HEK293 (cell line): ENCODE results near the gene CASKIN1.
A peak's percentile ranks its signal among the peaks of the same experiment; 100 is the strongest.

Source experiments
- CTCF ChIA-PET: fragments of 350-600 bp; formaldehyde crosslinking; extraction: SDS; loops from one replicate; lab custom pipeline; 2021; ENCODE audit warnings: antibody characterized with exemption; lab: Yijun Ruan, JAX
- POLR2A ChIA-PET: fragments of 300-600 bp; formaldehyde crosslinking; extraction: SDS; loops from one replicate; lab custom pipeline; 2020; ENCODE audit warnings: antibody characterized with exemption, inconsistent platforms; lab: Yijun Ruan, JAX
- H3K27ac ChIP-seq: fragments of 200-500 bp; sonication (Bioruptor generic); 2 replicates; pipeline ENCODE4 v1.5.1; 2014; ENCODE audit warnings: low read depth, low read length, control low read depth, inconsistent platforms; ENCODE audit errors: extremely low read depth
- H3K36me3 ChIP-seq, 2 experiments: fragments of 200-500 bp in 1 of 2; sonication (Bioruptor generic) in 1 of 2; 1 replicate in 1 of 2; 2 replicates in 1 of 2; pipeline ENCODE4 v1.5.1; 2014 to 2017; ENCODE audit warnings: inconsistent platforms in 2 of 2, low read length in 2 of 2; ENCODE audit not compliant: control insufficient read depth in 2 of 2, insufficient read depth in 1 of 2
- H3K4me1 ChIP-seq: fragments of 200-500 bp; sonication (Bioruptor generic); 2 replicates; pipeline ENCODE4 v1.5.1; 2014; ENCODE audit warnings: mild to moderate bottlenecking, low read length, inconsistent platforms; ENCODE audit not compliant: control insufficient read depth, insufficient read depth
- H3K4me3 ChIP-seq: 2 replicates; pipeline ENCODE4 v1.5.1; 2011; ENCODE audit warnings: low read depth, mild to moderate bottlenecking, control low read depth, low read length, moderate library complexity
- H3K9me3 ChIP-seq: fragments of 200-500 bp; sonication (Bioruptor generic); 2 replicates; pipeline ENCODE4 v1.5.1; 2014; ENCODE audit warnings: low read depth, low read length, inconsistent platforms; ENCODE audit not compliant: control insufficient read depth, insufficient read depth
- BCL11A ChIP-seq: fragments of 450-650 bp; formaldehyde crosslinking; IDR thresholded peaks from 2 replicates; pipeline ENCODE4 v1.5.1; 2016; ENCODE audit warnings: low read depth, missing biosample characterization, missing genetic modification characterization
- ZBTB48 ChIP-seq: fragments of 450-650 bp; formaldehyde crosslinking; IDR thresholded peaks from 2 replicates; pipeline ENCODE4 v1.5.1; 2016; ENCODE audit warnings: missing biosample characterization, missing genetic modification characterization
- ZFP37 ChIP-seq: fragments of 450-650 bp; formaldehyde crosslinking; IDR thresholded peaks from 2 replicates; pipeline ENCODE4 v1.5.1; 2016; ENCODE audit warnings: missing biosample characterization, missing genetic modification characterization
- ZNF112 ChIP-seq: fragments of 450-650 bp; formaldehyde crosslinking; IDR thresholded peaks from 2 replicates; pipeline ENCODE4 v1.5.0; 2017; ENCODE audit warnings: missing biosample characterization, missing genetic modification characterization
- ZNF140 ChIP-seq: fragments of 450-650 bp; formaldehyde crosslinking; IDR thresholded peaks from 2 replicates; pipeline ENCODE4 v1.5.1; 2016; ENCODE audit warnings: missing biosample characterization, missing genetic modification characterization
- ZNF146 ChIP-seq: fragments of 450-650 bp; formaldehyde crosslinking; IDR thresholded peaks from 2 replicates; pipeline ENCODE4 v1.5.1; 2016; ENCODE audit warnings: missing biosample characterization, missing genetic modification characterization
- ZNF2 ChIP-seq: fragments of 450-650 bp; formaldehyde crosslinking; IDR thresholded peaks from 2 replicates; pipeline ENCODE4 v1.5.1; 2016; ENCODE audit warnings: missing biosample characterization, missing genetic modification characterization
- ZNF280D ChIP-seq: fragments of 450-650 bp; formaldehyde crosslinking; IDR thresholded peaks from 2 replicates; pipeline ENCODE4 v1.5.1; 2016; ENCODE audit warnings: missing biosample characterization, missing genetic modification characterization
- ZNF37A ChIP-seq: fragments of 450-650 bp; IDR thresholded peaks from 2 replicates; pipeline ENCODE4 v1.5.1; 2018; ENCODE audit warnings: missing biosample characterization, missing genetic modification characterization
- ZNF398 ChIP-seq: fragments of 450-650 bp; formaldehyde crosslinking; IDR thresholded peaks from 2 replicates; pipeline ENCODE4 v1.5.1; 2017; ENCODE audit warnings: missing biosample characterization, missing genetic modification characterization
- ZNF433 ChIP-seq: fragments of 450-650 bp; formaldehyde crosslinking; IDR thresholded peaks from 2 replicates; pipeline ENCODE4 v1.5.1; 2016; ENCODE audit warnings: missing biosample characterization, missing genetic modification characterization, low read depth
- ZNF518A ChIP-seq: fragments of 450-650 bp; formaldehyde crosslinking; conservative IDR thresholded peaks from 2 replicates; pipeline ENCODE4 v1.5.1; 2016; ENCODE audit warnings: low read depth, missing biosample characterization, missing genetic modification characterization
- ZNF558 ChIP-seq: fragments of 450-650 bp; formaldehyde crosslinking; IDR thresholded peaks from 2 replicates; pipeline ENCODE4 v1.5.1; 2016; ENCODE audit warnings: missing biosample characterization, missing genetic modification characterization
- ZNF580 ChIP-seq: fragments of 450-650 bp; formaldehyde crosslinking; IDR thresholded peaks from 2 replicates; pipeline ENCODE4 v1.5.1; 2016; ENCODE audit warnings: missing biosample characterization, missing genetic modification characterization
- ZNF654 ChIP-seq: fragments of 450-650 bp; formaldehyde crosslinking; IDR thresholded peaks from 2 replicates; pipeline ENCODE4 v1.5.1; 2016; ENCODE audit warnings: low read depth, missing biosample characterization, missing genetic modification characterization
- ZNF791 ChIP-seq: fragments of 450-650 bp; formaldehyde crosslinking; IDR thresholded peaks from 2 replicates; pipeline ENCODE4 v1.5.1; 2016; ENCODE audit warnings: missing biosample characterization, missing genetic modification characterization
- ZXDB ChIP-seq: fragments of 450-650 bp; formaldehyde crosslinking; IDR thresholded peaks from 2 replicates; pipeline ENCODE4 v1.5.1; 2016; ENCODE audit warnings: missing biosample characterization, missing genetic modification characterization

The CASKIN1 gene

DNA sequence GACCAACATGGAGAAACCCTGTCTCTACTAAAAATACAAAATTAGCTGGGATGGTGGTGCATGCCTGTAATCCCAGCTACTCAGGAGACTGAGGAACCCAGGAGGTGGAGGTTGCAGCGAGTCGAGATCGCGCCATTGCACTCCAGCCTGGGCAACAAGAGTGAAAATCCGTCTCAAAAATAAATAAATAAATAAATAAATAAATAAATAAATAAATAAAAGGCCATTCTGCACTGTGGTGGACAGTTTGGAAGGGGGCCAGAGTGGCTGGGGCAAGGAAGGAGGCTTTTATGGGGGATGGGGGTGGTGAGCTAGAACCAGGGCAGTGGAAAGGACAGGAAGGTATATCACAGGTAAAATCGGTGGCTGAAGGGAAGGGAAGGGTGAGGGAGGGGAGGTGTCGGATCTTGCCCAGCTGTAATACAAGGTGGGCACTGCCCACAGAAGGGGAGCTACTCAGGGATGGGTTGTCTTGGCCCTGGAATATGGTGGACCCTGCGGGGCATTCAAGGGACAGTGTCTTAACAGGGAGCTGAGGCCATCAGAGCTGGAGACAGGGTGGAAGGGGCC is 6.8 kb upstream of the CASKIN1 start (continued):
- TF ChIP-seq ZNF518A (tag by site-specific recombination): peak; percentile 78
- TF ChIP-seq ZNF140 (tag by site-specific recombination): peak; percentile 21; the same call in 1 of the 2 replicates
- peak; percentile 30; the same call in 1 of the 2 replicates for TF ChIP-seq ZNF791 (tag by site-specific recombination)
- TF ChIP-seq ZFP37 (tag by site-specific recombination): 0 out of 2 replicates have a peak, but pooled peaks have one; percentile 28
- TF ChIP-seq ZNF433 (tag by site-specific recombination): peak; percentile 67

GRCh38 chr16:2200313-2200712 is 3.9 kb upstream of the CASKIN1 start:
- Histone ChIP-seq H3K4me3 (no peak overlapping the region), H3K9me3 (no peaks in the 10 kb centered on the region), H3K4me1 (peaks cover 4% of the 10 kb centered on the region; the same call in 1 of the 2 replicates), H3K36me3 (no peaks in the 10 kb centered on the region), H3K27ac (no peak overlapping the region)
- POLR2A ChIA-PET: interaction anchor here (0.9 to 1.5 kb wide), 2 partner anchors 10 to 15 kb away, joined by 4 read pairs; no protein-coding TSS in a partner anchor
- TF ChIP-seq ZNF146 (tag by site-specific recombination) (peak; percentile 43; the same call in 1 of the 2 replicates), ZNF654 (tag by site-specific recombination) (no peak), ZNF140 (tag by site-specific recombination) (peak; percentile 99)
- CTCF ChIA-PET: no interaction called here

- Histone ChIP-seq H3K4me1 (peaks cover 5% of the 10 kb centered on the region; the same call in 1 of the 2 replicates), H3K27ac (no peak overlapping the region), H3K9me3 (no peaks in the 10 kb centered on the region), H3K36me3 (no peaks in the 10 kb centered on the region), H3K4me3 (no peak overlapping the region)
- ChIA-PET CTCF (no interaction called here), POLR2A (interaction anchor here (0.9 to 1.5 kb wide), 2 partner anchors 9 to 15 kb away, joined by 4 read pairs; no protein-coding TSS in a partner anchor)
- TF ChIP-seq ZNF112 (tag by site-specific recombination) (no peak), ZNF37A (tag by site-specific recombination) (no peak), ZNF580 (tag by site-specific recombination) (no peak)
Measured at GRCh38 chr16:2199621-2200139, 3.3 kb upstream of the CASKIN1 start.

DNA sequence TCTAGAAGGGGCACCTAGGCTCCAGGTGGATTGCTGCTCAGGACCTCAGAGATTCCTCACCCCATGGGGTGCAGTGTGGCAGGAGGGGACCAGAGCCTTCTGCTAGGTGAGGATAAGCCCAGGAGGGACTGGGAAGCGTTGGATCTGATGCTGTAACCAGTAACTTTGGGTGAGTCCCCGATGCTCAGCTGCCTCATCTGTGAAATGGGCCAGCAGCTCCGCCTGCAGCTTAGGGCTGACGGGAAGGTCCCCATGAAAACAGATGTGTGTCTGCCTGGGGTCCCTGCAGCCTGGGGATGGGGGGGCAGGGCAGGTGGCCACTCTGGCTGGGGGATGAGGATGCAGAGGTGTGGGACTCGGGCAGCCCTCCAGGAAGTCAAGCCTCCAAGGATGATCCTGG is 2.7 kb upstream of the CASKIN1 start:
- Histone ChIP-seq H3K4me3 (no peak overlapping the region), H3K36me3 (no peaks in the 10 kb centered on the region), H3K4me1 (peaks cover 9% of the 10 kb centered on the region; the same call in 1 of the 2 replicates), H3K9me3 (no peaks in the 10 kb centered on the region), H3K27ac (no peak overlapping the region)
- POLR2A ChIA-PET: interaction anchor here (0.9 to 1.5 kb wide), 2 partner anchors 9 to 16 kb away, joined by 4 read pairs; no protein-coding TSS in a partner anchor
- CTCF ChIA-PET: no interaction called here
- TF ChIP-seq ZBTB48 (tag by site-specific recombination): no peak
- no peak for TF ChIP-seq ZNF558 (tag by site-specific recombination)
- no peak for TF ChIP-seq BCL11A (tag by site-specific recombination)
- TF ChIP-seq ZNF2 (tag by site-specific recombination): no peak
- TF ChIP-seq ZNF280D: no peak
- TF ChIP-seq ZXDB (tag by site-specific recombination): no peak
- TF ChIP-seq ZNF398: no peak
